RWPE1 (cell line): ENCODE data around the gene SLC9A9.

Experiments used
- CTCF ChIA-PET: fragments of 350-600 bp; sonication (Branson Sonifier 250); formaldehyde crosslinking; extraction: SDS; loops from one replicate; lab custom pipeline; 2021; lab: Yijun Ruan, JAX
- POLR2A ChIA-PET: fragments of 400-600 bp; formaldehyde crosslinking; extraction: SDS; loops from one replicate; lab custom pipeline; 2020; ENCODE audit warnings: antibody characterized with exemption; ENCODE audit not compliant: low non-redundant PET; lab: Yijun Ruan, JAX
- DNase-seq: peaks from one replicate; pipeline ENCODE4 v3.0.0; 2012; ENCODE audit warnings: low spot score
- H3K27ac ChIP-seq: fragments of 450-650 bp; 2 replicates; pipeline ENCODE4 v1.5.1; 2017
- TF ChIP-seq, protein P1 (sequence below): fragments of 450-650 bp; conservative IDR thresholded peaks from 2 replicates; pipeline ENCODE4 v1.5.1; 2017; ENCODE audit warnings: low read depth, mild to moderate bottlenecking

Gene SLC9A9

DNA sequence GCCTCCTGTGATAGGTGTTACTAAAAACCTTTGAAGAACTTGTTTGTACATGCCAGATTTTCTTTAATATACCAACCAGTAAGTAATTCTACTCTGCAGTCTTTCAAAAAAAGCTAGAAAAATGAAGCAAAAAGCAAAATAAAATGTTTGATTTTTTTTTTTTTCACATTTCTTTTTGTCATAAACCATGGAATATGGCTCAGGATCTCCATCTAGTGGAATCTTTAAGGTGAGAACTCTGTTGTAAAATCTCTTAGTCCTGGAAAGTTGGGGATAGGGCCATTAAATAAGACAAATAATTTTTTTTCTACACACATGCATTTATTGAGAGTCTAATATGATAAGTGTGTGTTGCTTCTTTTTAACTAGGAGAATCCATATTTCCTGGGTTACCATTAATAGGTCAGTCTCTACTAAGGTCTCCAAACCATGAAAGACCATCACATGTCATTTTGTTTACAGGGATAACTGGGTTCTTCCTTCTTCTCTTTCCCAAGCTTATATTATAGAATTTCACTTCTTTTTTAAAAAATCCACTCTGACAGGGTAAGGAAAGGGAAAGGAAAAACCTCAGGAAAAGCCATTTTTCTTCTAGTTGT, 84.6 kb downstream of the SLC9A9 start:
- no peak overlapping the region for H3K27ac ChIP-seq
- POLR2A ChIA-PET: no interaction called here
- CTCF ChIA-PET: interaction anchor here (0.5 to 0.8 kb wide), 12 partner anchors 17 to 909 kb away, joined by 3 to 6 read pairs (median 3); partner anchors contain the start of gene DIPK2A
- TF ChIP-seq, protein P1, sequence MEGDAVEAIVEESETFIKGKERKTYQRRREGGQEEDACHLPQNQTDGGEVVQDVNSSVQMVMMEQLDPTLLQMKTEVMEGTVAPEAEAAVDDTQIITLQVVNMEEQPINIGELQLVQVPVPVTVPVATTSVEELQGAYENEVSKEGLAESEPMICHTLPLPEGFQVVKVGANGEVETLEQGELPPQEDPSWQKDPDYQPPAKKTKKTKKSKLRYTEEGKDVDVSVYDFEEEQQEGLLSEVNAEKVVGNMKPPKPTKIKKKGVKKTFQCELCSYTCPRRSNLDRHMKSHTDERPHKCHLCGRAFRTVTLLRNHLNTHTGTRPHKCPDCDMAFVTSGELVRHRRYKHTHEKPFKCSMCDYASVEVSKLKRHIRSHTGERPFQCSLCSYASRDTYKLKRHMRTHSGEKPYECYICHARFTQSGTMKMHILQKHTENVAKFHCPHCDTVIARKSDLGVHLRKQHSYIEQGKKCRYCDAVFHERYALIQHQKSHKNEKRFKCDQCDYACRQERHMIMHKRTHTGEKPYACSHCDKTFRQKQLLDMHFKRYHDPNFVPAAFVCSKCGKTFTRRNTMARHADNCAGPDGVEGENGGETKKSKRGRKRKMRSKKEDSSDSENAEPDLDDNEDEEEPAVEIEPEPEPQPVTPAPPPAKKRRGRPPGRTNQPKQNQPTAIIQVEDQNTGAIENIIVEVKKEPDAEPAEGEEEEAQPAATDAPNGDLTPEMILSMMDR: peak; percentile 38
- DNase-seq: peak; percentile 11

DNA sequence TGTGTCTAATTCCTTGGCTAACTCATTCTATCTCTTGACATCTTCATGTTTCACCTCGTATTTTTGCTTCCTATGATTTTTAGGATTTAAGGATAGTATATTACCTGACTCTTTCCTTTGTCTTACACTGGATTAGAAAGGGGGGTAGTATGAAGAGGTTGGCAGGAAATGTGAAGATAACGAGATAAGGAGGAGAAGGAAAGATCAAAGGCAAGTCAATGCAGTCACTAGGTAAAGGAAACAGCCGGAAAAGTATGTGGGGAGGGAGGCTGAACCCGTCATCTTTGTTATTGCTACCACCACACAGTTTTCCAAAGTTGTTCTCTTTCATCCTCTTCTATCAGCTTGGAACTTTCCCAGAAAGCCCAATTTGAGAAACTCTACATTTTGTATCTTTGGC, 90.6 kb downstream of the SLC9A9 start:
- CTCF ChIA-PET: no interaction called here
- H3K27ac ChIP-seq: no peak overlapping the region

DNA sequence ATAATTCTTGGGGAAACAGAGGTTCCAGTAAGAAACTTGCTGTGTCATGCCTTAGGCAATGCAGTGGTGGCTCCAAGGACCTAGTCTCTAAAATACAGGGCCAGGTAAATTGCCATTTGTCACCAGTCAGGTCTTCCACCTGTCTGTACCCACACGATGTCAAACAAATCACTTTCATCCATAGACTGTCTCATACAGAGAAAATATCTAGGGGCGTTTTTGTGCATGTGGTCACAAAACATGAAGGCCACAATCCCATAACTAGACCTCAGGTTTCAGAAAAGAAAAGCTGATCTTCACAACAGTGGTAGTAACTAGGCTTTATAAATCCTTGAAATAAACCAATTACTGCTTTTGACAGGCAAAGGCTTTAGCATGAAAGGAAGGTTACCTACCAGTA, 92.3 kb downstream of the SLC9A9 start:
- TF ChIP-seq, protein P1: no peak
- H3K27ac ChIP-seq: no peak overlapping the region
- POLR2A ChIA-PET: no interaction called here
- DNase-seq: no peak
- CTCF ChIA-PET: no interaction called here

More for the DNA sequence above, 90.6 kb downstream of the SLC9A9 start:
- DNase-seq: no peak
- TF ChIP-seq, protein P1: no peak
- POLR2A ChIA-PET: no interaction called here

DNA sequence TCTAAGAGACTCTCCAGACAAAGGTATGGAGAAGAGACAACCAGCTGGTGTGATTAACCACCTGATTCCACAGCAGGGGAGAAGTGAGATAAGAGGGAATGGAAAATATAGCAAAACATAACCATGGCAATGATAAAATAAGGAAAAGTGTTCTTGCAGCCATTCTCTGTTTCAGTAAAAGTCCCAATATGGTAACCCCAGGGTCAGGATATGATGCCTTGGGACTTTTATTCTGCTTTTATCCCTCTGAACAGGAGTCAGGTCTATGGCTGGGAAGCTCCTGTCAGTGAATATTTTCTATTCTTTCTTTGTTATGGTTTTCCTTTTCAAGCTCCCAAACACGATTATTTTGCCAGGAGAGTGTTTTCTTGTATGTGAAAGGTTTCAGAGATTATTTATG, 94.2 kb downstream of the SLC9A9 start:
- H3K27ac ChIP-seq: no peak overlapping the region
- ChIA-PET POLR2A (no interaction called here), CTCF (no interaction called here)
- no peak for DNase-seq
- TF ChIP-seq, protein P1: no peak

DNA sequence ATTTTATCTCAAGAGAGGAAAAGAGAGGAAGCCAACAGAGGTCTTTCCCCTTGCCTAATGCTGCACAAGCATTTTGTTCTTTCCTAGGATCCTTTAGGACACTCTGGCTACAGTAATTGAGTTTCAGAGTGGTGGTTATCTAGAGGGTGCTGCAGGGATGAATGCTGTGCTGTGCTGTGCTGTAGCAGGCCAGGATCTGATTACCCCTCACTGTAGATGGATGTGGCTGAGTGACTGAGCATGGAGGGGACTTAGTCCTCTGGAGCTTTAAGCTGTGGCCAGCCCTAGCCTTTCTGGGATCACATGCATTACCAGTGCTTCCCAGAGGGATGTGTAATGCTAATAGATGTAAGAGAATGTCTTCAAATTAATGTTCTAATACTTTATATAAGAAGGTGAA, 94.8 kb downstream of the SLC9A9 start:
- ChIA-PET CTCF (no interaction called here), POLR2A (no interaction called here)
- TF ChIP-seq, protein P1: no peak
- no peak for DNase-seq
- no peak overlapping the region for H3K27ac ChIP-seq

DNA sequence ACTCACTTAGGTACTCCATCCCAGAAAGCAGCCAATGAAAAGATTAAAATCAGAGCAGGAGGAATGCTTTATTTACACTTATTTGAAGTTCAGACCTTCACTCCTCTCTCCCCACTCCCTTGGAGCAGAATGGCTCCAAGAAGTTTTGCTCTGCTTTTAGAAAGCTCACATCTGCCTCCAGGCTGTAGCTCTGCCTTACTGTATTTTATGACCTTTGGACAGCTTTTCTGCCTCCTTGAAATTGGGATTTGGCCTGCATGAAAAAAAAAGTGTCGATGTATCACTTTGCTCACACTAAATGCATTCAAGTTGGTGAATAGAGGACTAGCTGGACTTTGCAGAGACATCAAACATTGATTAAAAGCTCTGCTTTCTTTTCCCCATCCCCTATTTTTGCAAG, 95.3 kb downstream of the SLC9A9 start:
- TF ChIP-seq, protein P1: no peak
- ChIA-PET POLR2A (no interaction called here), CTCF (interaction anchor here (0.5 kb wide), 1 partner anchor 78 kb away, joined by 3 read pairs; no protein-coding TSS in a partner anchor)
- H3K27ac ChIP-seq: no peak overlapping the region
- DNase-seq: no peak
